ENCODE measurements around the gene OXCT2. TPM values are rescaled to one million over a fixed set of nuclear protein-coding genes. Genes with fewer than 3 reads are reported as not detected.

Gene OXCT2
- total RNA-seq, 1 donor from 2014 or later = 1.1 TPM

GRCh38 chr1:39726600-39726999 lies 44.5 kb downstream of the OXCT2 start:
- Histone ChIP-seq H3K27me3 (ENCODE audit: control insufficient read depth, insufficient read depth, low read length) (no peaks in the 10 kb centered on the region), H3K36me3 (ENCODE audit: control insufficient read depth, insufficient read depth, low read length) (no peaks in the 10 kb centered on the region), H3K4me3 (ENCODE audit: low read depth, low read length) (no peak overlapping the region)
- DNase-seq (ENCODE audit: low read depth) (no peak), FAIRE-seq (no peak)
- no peak for TF ChIP-seq CTCF (IDR thresholded peaks at IDR 0.05; ENCODE audit: insufficient read depth, low read length, severe bottlenecking)

- no peak for TF ChIP-seq CTCF (IDR thresholded peaks at IDR 0.05; ENCODE audit: insufficient read depth, low read length, severe bottlenecking)
- no peak overlapping the region for H3K4me3 ChIP-seq (ENCODE audit: low read depth, low read length)
- DNase-seq (ENCODE audit: low read depth) = peak; percentile 97
- FAIRE-seq = no peak
- H3K36me3 ChIP-seq (ENCODE audit: control insufficient read depth, insufficient read depth, low read length) = no peaks in the 10 kb centered on the region
- peaks cover 3% of the 10 kb centered on the region for H3K27me3 ChIP-seq (ENCODE audit: control insufficient read depth, insufficient read depth, low read length)
Measured at GRCh38 chr1:39722495-39722894, 48.7 kb downstream of the OXCT2 start.

- DNase-seq (ENCODE audit: low read depth) (no peak), FAIRE-seq (no peak)
- Histone ChIP-seq H3K27me3 (ENCODE audit: control insufficient read depth, insufficient read depth, low read length) (peaks cover 5% of the 10 kb centered on the region), H3K36me3 (ENCODE audit: control insufficient read depth, insufficient read depth, low read length) (no peaks in the 10 kb centered on the region), H3K4me3 (ENCODE audit: low read depth, low read length) (no peak overlapping the region)
- no peak for TF ChIP-seq CTCF (IDR thresholded peaks at IDR 0.05; ENCODE audit: insufficient read depth, low read length, severe bottlenecking)
Measured at GRCh38 chr1:39721664-39722063, 49.5 kb downstream of the OXCT2 start.

GRCh38 chr1:39720094-39720999 lies 50.8 kb downstream of the OXCT2 start:
- peak; percentile 23 for TF ChIP-seq CTCF (IDR thresholded peaks at IDR 0.05; ENCODE audit: insufficient read depth, low read length, severe bottlenecking)
- peaks cover 5% of the 10 kb centered on the region for H3K27me3 ChIP-seq (ENCODE audit: control insufficient read depth, insufficient read depth, low read length)
- H3K36me3 ChIP-seq (ENCODE audit: control insufficient read depth, insufficient read depth, low read length) = no peaks in the 10 kb centered on the region
- H3K4me3 ChIP-seq (ENCODE audit: low read depth, low read length) = no peak overlapping the region
- FAIRE-seq (no peak), DNase-seq (ENCODE audit: low read depth) (peak; percentile 68)

Other genes with a start within 250 kb of the OXCT2 start
- 189 and 229 TPM in 2 replicates for gene PABPC4, start 194.6 kb downstream of the OXCT2 start, total RNA-seq
- under 0.01 TPM in 1 of 2 replicates, not detected in the other for gene HEYL, start 131.7 kb downstream of the OXCT2 start, total RNA-seq
- not detected in 2 replicates for gene NT5C1A, start 99.2 kb downstream of the OXCT2 start, total RNA-seq
- gene HPCAL4, start 79.9 kb downstream of the OXCT2 start, total RNA-seq = under 0.01 TPM in 2 replicates
- gene PPIE, start 32.5 kb downstream of the OXCT2 start, total RNA-seq = 50.1 and 67.1 TPM in 2 replicates
- gene BMP8B, start 17.5 kb upstream of the OXCT2 start, total RNA-seq = 0.90 and 1.3 TPM in 2 replicates
- gene TRIT1, start 112.2 kb upstream of the OXCT2 start, total RNA-seq = 33.9 and 41.1 TPM in 2 replicates
- gene MYCL, start 130.6 kb upstream of the OXCT2 start, total RNA-seq = 5.5 and 7.9 TPM in 2 replicates
- 8.8 and 11.1 TPM in 2 replicates for gene MFSD2A, start 183.8 kb upstream of the OXCT2 start, total RNA-seq

Measured in bronchial epithelial cell (primary cell).